ENCODE data around the gene SNAI3. TPM values are rescaled to one million over a fixed set of nuclear protein-coding genes. Genes with fewer than 3 reads are reported as not detected.
A peak's percentile ranks its signal among the peaks of the same experiment; 100 is the strongest.

SNAI3 gene
- total RNA-seq, 4 donors from 2014 or later = 0.23 to 0.95 TPM; not detected in 2

- H3K4me1 ChIP-seq = peaks cover 24 to 71% (median 29%) of the 10 kb centered on the region in 3 donors
- H3K36me3 ChIP-seq = peaks cover 0 to 10% (median 0%) of the 10 kb centered on the region in 3 donors
- no peak for DNase-seq
- no peak for TF ChIP-seq POLR2A (IDR thresholded peaks at IDR 0.05)
- TF ChIP-seq CTCF (IDR thresholded peaks at IDR 0.05) = no peak
- H3K9me3 ChIP-seq = no peaks in the 10 kb centered on the region
- intact Hi-C loops (cut with DNase I) = no loop called here
- H3K4me3 ChIP-seq = peak overlapping the region; percentile 93 to 99 (median 95)
- no peaks in the 10 kb centered on the region for H3K27me3 ChIP-seq
- WGBS, 2 donors = 0% methylated on average over 4 of the region's 57 CpGs; no CpG with 5 or more reads in 1 of the 2 donors
- H3K27ac ChIP-seq = peak overlapping the region; percentile 78 to 95 (median 90)
Measured at GRCh38 chr16:88705801-88706228, 19.5 kb upstream of the SNAI3 start.

GRCh38 chr16:88705076-88705684 is 18.9 kb upstream of the SNAI3 start:
- Histone ChIP-seq H3K27ac (peak overlapping the region; percentile 78 to 95 (median 90)), H3K36me3 (peaks cover 0 to 11% (median 0%) of the 10 kb centered on the region in 3 donors), H3K4me1 (peaks cover 28 to 77% (median 34%) of the 10 kb centered on the region in 3 donors), H3K4me3 (peak overlapping the region; percentile 93 to 99 (median 95)), H3K9me3 (no peaks in the 10 kb centered on the region), H3K27me3 (no peaks in the 10 kb centered on the region)
- intact Hi-C loops (cut with DNase I) = no loop called here
- DNase-seq = no peak
- peak in 2 of 4 donors; percentile 7 to 18 for TF ChIP-seq POLR2A (IDR thresholded peaks at IDR 0.05)
- TF ChIP-seq CTCF (IDR thresholded peaks at IDR 0.05) = no peak
- WGBS, 2 donors = 24 to 34% methylated on average over 4 to 7 of the region's 9 CpGs

GRCh38 chr16:88703486-88704309 is 17.4 kb upstream of the SNAI3 start:
- no peaks in the 10 kb centered on the region for H3K27me3 ChIP-seq
- H3K36me3 ChIP-seq = peaks cover 0 to 20% (median 0%) of the 10 kb centered on the region in 3 donors
- DNase-seq = no peak
- peak overlapping the region; percentile 59 to 95 (median 72) for H3K27ac ChIP-seq
- no peaks in the 10 kb centered on the region for H3K9me3 ChIP-seq
- H3K4me3 ChIP-seq = peak overlapping the region in 3 of 4 donors; percentile 1 to 99 (median 34)
- intact Hi-C loops (cut with DNase I) = no loop called here
- peaks cover 28 to 83% (median 34%) of the 10 kb centered on the region in 3 donors for H3K4me1 ChIP-seq
- WGBS, 2 donors = 63 to 80% methylated on average over 4 to 9 of the region's 26 CpGs
- TF ChIP-seq CTCF (IDR thresholded peaks at IDR 0.05) (no peak), POLR2A (IDR thresholded peaks at IDR 0.05) (peak in 1 of 4 donors; percentile 24)

GRCh38 chr16:88702371-88703210 is 16.3 kb upstream of the SNAI3 start:
- 60 to 82% methylated on average over 2 to 17 of the region's 31 CpGs for WGBS, 2 donors
- H3K4me3 ChIP-seq = peak overlapping the region in 3 of 4 donors; percentile 1 to 99 (median 34)

More at GRCh38 chr16:88702371-88703210, 16.3 kb upstream of the SNAI3 start:
- H3K4me1 ChIP-seq = peaks cover 28 to 72% (median 33%) of the 10 kb centered on the region in 3 donors
- H3K27me3 ChIP-seq = no peaks in the 10 kb centered on the region
- no peak for DNase-seq
- no peak for TF ChIP-seq POLR2A (IDR thresholded peaks at IDR 0.05)
- TF ChIP-seq CTCF (IDR thresholded peaks at IDR 0.05) = no peak
- peaks cover 4 to 31% (median 4%) of the 10 kb centered on the region in 3 donors for H3K36me3 ChIP-seq
- peak overlapping the region; percentile 59 to 95 (median 72) for H3K27ac ChIP-seq
- no peaks in the 10 kb centered on the region for H3K9me3 ChIP-seq
- intact Hi-C loops (cut with DNase I) = no loop called here

Measured in esophagus squamous epithelium (tissue), 5 donors.